Naive thymus-derived CD8-positive, alpha-beta T cell (primary cell): ENCODE results near the gene KCNF1. TPM values are rescaled to one million over a fixed set of nuclear protein-coding genes. Genes with fewer than 3 reads are reported as not detected.

Experiments used
- ATAC-seq, 2 donors: fragments of 150-1000 bp; cut with Tn5 transposase in 1 of 2; sonication (Bioruptor Pico), chemical (Tn5 transposase) in 1 of 2; 1 replicate in 1 of 2; 2 replicates in 1 of 2; pipeline ENCODE4 v1.10.0; 2021; ENCODE audit warnings: mild to moderate bottlenecking in 2 of 2, moderate library complexity in 2 of 2
- POLR2A ChIA-PET: fragments of 350-600 bp; sonication (Branson Sonifier 250); formaldehyde crosslinking; loops from one replicate; lab custom pipeline; 2021; ENCODE audit warnings: antibody characterized with exemption; lab: Charles Lee
- DNase-seq, 10 donors: peaks; one replicate each; pipeline versions ENCODE4 v3.0.0 to v3.0.0-alpha.2; 2020 to 2022
- H3K27ac Mint-ChIP-seq, 10 donors: one replicate each; pipeline ENCODE4 v1.8.0; 2020 to 2022; ENCODE audit warnings: mild to moderate bottlenecking in 10 of 10, mixed read lengths in 10 of 10, moderate library complexity in 4 of 10, inconsistent platforms in 1 of 10
- H3K27me3 Mint-ChIP-seq, 5 donors: one replicate each; pipeline ENCODE4 v1.8.0; 2021 to 2022; ENCODE audit warnings: mixed read lengths in 5 of 5
- H3K36me3 Mint-ChIP-seq, 3 donors: one replicate each; pipeline ENCODE4 v1.8.0; 2020 to 2022; ENCODE audit warnings: mixed read lengths in 3 of 3, mild to moderate bottlenecking in 2 of 3, inconsistent platforms in 1 of 3
- H3K4me1 Mint-ChIP-seq, 4 donors: one replicate each; pipeline ENCODE4 v1.8.0; 2021 to 2022; ENCODE audit warnings: mixed read lengths in 4 of 4
- H3K4me3 Mint-ChIP-seq, 10 donors: one replicate each; pipeline ENCODE4 v1.8.0; 2020 to 2022; ENCODE audit warnings: mild to moderate bottlenecking in 10 of 10, mixed read lengths in 10 of 10, moderate library complexity in 6 of 10, inconsistent platforms in 1 of 10
- H3K9me3 Mint-ChIP-seq, 9 donors: one replicate each; pipeline ENCODE4 v1.8.0; 2020 to 2022; ENCODE audit warnings: mixed read lengths in 9 of 9, mild to moderate bottlenecking in 3 of 9, inconsistent platforms in 1 of 9, moderate library complexity in 1 of 9
- polyA plus RNA-seq, 3 donors: library from polyadenylated mRNA; unstranded; fragments of 300-500 nt; fragmentation: Illumina TruSeq; gene quantifications; one replicate each; pipeline ENCODE4 v1.2.3, GENCODE V29; 2021
- total RNA-seq, 8 experiments: library from RNA in 2 of 8; stranded (reverse) in 2 of 8; gene quantifications; one replicate each; pipeline ENCODE4 v1.2.3 and lab custom pipeline; 2021 to 2026

KCNF1 gene
- total and polyA plus RNA-seq, 5 experiments from 2014 or later, result not detected

DNA sequence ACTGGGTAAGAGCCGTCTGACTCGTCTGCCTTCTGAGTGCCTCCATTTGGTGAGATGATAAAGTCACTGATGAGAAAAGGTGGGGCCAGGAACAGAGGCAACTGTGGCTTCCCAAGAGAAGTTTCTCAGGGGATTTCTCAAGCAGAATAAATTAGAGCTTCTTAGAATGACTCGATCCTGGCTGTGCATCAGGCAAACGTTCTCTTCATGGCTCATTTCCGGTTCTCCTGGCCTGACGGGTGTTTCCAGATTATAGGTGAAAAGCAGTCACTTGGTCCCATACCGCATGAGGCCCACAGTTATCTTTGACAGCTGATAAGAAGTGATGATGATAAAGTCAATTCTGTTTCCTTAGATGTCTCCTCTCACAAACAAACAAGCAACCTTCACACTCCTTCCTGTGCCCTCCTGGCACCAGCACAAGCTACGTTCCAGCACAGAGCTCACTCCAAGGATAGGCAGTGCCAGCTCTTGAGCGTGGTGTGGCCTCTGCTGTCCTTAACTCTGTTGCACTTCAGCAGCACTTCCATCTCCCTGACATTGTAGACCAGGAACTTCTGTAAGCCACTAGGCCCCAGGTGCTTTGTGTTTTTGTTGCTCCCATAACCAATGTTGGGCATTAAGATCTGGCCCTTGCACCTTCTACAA lies 37.8 kb upstream of the KCNF1 start:
- no peak for DNase-seq
- H3K27me3 Mint-ChIP-seq, result peaks cover 5 to 32% (median 20%) of the 10 kb centered on the region in 5 donors
- ATAC-seq, result no peak
- H3K36me3 Mint-ChIP-seq, result peaks cover 0 to 10% (median 9%) of the 10 kb centered on the region in 3 donors
- H3K4me1 Mint-ChIP-seq, result peaks cover 0 to 17% (median 2%) of the 10 kb centered on the region in 4 donors
- H3K4me3 Mint-ChIP-seq, result no peak overlapping the region
- peaks cover 0 to 14% (median 5%) of the 10 kb centered on the region in 9 donors for H3K9me3 Mint-ChIP-seq
- H3K27ac Mint-ChIP-seq, result peak overlapping the region in 1 of 10 donors; percentile 25
- POLR2A ChIA-PET, result no interaction called here

DNA sequence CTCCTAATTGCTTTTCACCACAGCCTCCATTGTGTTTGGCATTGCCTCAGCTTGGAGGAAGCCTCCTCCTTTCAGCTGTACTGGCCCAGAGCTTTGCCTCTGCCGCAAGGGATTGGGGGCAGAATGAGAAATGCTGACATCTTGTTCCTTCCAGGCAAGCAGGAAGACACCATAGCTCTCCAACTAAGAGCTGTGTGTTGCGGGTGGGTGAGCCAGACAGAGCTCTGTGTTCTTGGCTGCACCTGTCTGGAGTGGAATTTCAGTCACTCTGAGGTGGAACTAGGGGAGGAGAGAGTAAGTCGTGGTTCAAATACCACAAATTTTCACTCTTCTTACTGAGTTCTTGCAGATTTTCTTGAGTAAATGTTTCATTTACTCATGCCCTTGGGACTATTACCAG lies 36.6 kb upstream of the KCNF1 start:
- ATAC-seq (no peak), DNase-seq (no peak)
- Mint-ChIP-seq H3K27me3 (peaks cover 5 to 32% (median 18%) of the 10 kb centered on the region in 5 donors), H3K27ac (no peak overlapping the region), H3K4me1 (peaks cover 0 to 24% (median 2%) of the 10 kb centered on the region in 4 donors), H3K4me3 (no peak overlapping the region), H3K36me3 (peaks cover 0 to 10% (median 9%) of the 10 kb centered on the region in 3 donors), H3K9me3 (peaks cover 0 to 14% (median 5%) of the 10 kb centered on the region in 9 donors)
- POLR2A ChIA-PET, result no interaction called here

DNA sequence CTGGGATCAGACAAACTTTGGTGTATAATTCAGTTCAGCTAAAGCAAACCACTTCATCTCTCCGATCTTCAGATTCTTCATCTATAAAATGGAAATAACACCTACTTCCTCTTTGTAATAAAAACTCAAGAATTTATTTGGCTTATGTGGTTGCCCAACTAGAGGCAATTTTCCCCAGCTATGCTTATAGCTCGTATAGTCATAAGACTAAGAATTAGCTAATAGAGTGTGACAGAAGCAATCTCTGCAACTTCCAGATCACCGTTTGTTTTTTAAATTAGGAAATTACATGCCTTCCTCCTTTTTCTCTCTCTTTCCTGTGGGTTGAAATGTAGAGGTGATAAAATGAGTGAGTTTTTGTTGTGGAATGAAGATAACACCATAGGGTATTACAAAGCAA lies 35.3 kb upstream of the KCNF1 start:
- Mint-ChIP-seq H3K4me3 (no peak overlapping the region), H3K27ac (no peak overlapping the region), H3K4me1 (peaks cover 0 to 31% (median 2%) of the 10 kb centered on the region in 4 donors), H3K9me3 (peaks cover 0 to 14% (median 5%) of the 10 kb centered on the region in 9 donors), H3K27me3 (peaks cover 5 to 32% (median 18%) of the 10 kb centered on the region in 5 donors), H3K36me3 (peaks cover 0 to 10% (median 9%) of the 10 kb centered on the region in 3 donors)
- POLR2A ChIA-PET, result no interaction called here
- no peak for ATAC-seq
- DNase-seq, result no peak

DNA sequence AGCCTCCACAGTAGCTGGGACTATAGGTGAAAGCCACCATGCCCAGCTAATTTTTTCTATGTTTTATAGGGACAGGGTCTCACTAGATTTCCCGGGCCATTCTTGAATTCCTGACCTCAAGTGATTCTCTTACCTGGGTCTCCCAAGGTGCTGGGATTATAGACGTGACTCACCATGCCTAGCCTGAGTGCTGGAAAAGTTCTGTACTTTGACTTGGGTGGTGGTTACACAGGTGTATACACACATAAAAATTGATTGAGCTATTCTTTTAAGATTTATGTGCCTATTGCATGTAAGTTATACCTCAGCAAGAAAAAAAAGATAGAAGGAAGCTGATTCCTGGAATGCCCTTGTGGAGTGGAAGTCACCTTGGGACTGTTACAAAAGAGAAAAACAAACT lies 34.8 kb upstream of the KCNF1 start:
- Mint-ChIP-seq H3K4me3 (no peak overlapping the region), H3K36me3 (peaks cover 0 to 10% (median 9%) of the 10 kb centered on the region in 3 donors), H3K27me3 (peaks cover 5 to 32% (median 18%) of the 10 kb centered on the region in 5 donors), H3K27ac (no peak overlapping the region), H3K9me3 (peaks cover 0 to 10% (median 5%) of the 10 kb centered on the region in 9 donors), H3K4me1 (peaks cover 0 to 35% (median 2%) of the 10 kb centered on the region in 4 donors)
- DNase-seq (no peak), ATAC-seq (no peak)
- POLR2A ChIA-PET, result no interaction called here

GRCh38 chr2:10877651-10878111 lies 34.1 kb upstream of the KCNF1 start:
- Mint-ChIP-seq H3K27ac (peak overlapping the region in 2 of 10 donors; percentile 83 to 85), H3K9me3 (peaks cover 0 to 3% (median 0%) of the 10 kb centered on the region in 9 donors), H3K27me3 (peaks cover 5 to 32% (median 18%) of the 10 kb centered on the region in 5 donors), H3K4me3 (peak overlapping the region in 2 of 10 donors; percentile 32 to 76), H3K4me1 (peaks cover 0 to 40% (median 2%) of the 10 kb centered on the region in 4 donors), H3K36me3 (peaks cover 0 to 4% (median 3%) of the 10 kb centered on the region in 3 donors)
- DNase-seq (no peak), ATAC-seq (no peak)
- POLR2A ChIA-PET, result no interaction called here

- POLR2A ChIA-PET, result no interaction called here
- no peak for DNase-seq
- Mint-ChIP-seq H3K4me1 (peaks cover 0 to 47% (median 2%) of the 10 kb centered on the region in 4 donors), H3K36me3 (no peaks in the 10 kb centered on the region), H3K27ac (peak overlapping the region in 2 of 10 donors; percentile 68 to 85), H3K4me3 (peak overlapping the region in 1 of 10 donors; percentile 76), H3K27me3 (peaks cover 5 to 27% (median 18%) of the 10 kb centered on the region in 5 donors), H3K9me3 (no peaks in the 10 kb centered on the region)
- no peak for ATAC-seq
Measured at GRCh38 chr2:10878268-10878915, 33.3 kb upstream of the KCNF1 start.

GRCh38 chr2:10879159-10879558 lies 32.6 kb upstream of the KCNF1 start:
- Mint-ChIP-seq H3K27me3 (peaks cover 2 to 25% (median 18%) of the 10 kb centered on the region in 5 donors), H3K27ac (peak overlapping the region in 2 of 10 donors; percentile 96 to 98), H3K4me1 (peaks cover 0 to 55% (median 2%) of the 10 kb centered on the region in 4 donors), H3K36me3 (no peaks in the 10 kb centered on the region), H3K9me3 (no peaks in the 10 kb centered on the region), H3K4me3 (peak overlapping the region in 1 of 10 donors; percentile 54)
- POLR2A ChIA-PET, result no interaction called here
- ATAC-seq (no peak), DNase-seq (no peak)

DNA sequence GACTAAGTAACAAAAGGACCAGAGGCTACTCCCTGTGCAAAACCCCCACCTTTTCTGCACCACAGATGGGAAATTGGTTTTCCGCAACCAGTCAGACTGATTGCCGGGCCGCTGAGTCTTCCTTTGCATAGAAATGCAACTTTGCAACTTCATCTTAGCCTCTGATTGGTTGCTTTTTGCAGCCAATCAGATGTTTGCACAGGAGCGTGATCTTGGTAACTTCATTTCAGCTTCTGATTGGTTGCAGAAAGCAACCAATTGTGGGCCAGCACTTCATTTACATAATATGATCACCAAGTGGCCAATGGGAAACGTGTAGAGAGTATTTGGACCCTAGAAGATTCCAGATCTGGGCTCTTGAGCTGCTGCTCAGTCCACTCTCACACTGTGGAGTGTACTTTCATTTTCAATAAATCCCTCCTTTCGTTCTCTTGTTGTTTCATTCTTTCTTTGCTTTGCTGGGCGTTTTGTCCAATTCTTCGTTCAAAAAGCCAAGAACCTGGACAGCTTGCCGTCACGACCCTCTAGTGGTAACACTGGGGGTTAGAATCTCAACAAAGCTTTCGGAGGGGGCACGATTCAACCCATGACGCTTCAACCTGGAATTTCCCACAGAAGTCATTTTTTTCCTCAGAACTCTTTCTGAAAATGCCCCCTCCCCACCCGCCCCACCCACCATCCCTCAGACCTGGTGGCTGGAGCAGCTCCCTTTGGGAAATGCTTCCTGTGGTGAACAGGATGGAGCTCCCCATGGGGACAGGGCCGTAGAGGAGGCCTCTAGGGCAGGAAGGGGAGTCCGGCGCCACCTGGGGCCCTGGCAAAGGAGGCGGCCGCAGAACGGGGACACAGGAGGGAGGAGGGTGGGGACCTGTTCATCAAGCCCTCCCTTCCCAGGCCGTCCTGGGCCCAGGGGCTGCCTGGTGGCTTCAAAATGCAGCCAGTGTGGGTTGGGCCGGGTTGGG lies 31.8 kb upstream of the KCNF1 start:
- H3K4me3 Mint-ChIP-seq, result peak overlapping the region in 3 of 10 donors; percentile 78 to 94 (median 82)
- DNase-seq (no peak), ATAC-seq (peak in 1 of 2 donors; percentile 6)
- H3K27ac Mint-ChIP-seq, result peak overlapping the region in 3 of 10 donors; percentile 94 to 98 (median 96)
- H3K9me3 Mint-ChIP-seq, result no peaks in the 10 kb centered on the region
- no peaks in the 10 kb centered on the region for H3K36me3 Mint-ChIP-seq
- peaks cover 0 to 19% (median 14%) of the 10 kb centered on the region in 5 donors for H3K27me3 Mint-ChIP-seq
- POLR2A ChIA-PET, result interaction anchor here (1.4 kb wide), 1 partner anchor 13 kb away, joined by 10 read pairs; no protein-coding TSS in a partner anchor
- H3K4me1 Mint-ChIP-seq, result peaks cover 0 to 62% (median 2%) of the 10 kb centered on the region in 4 donors

DNA sequence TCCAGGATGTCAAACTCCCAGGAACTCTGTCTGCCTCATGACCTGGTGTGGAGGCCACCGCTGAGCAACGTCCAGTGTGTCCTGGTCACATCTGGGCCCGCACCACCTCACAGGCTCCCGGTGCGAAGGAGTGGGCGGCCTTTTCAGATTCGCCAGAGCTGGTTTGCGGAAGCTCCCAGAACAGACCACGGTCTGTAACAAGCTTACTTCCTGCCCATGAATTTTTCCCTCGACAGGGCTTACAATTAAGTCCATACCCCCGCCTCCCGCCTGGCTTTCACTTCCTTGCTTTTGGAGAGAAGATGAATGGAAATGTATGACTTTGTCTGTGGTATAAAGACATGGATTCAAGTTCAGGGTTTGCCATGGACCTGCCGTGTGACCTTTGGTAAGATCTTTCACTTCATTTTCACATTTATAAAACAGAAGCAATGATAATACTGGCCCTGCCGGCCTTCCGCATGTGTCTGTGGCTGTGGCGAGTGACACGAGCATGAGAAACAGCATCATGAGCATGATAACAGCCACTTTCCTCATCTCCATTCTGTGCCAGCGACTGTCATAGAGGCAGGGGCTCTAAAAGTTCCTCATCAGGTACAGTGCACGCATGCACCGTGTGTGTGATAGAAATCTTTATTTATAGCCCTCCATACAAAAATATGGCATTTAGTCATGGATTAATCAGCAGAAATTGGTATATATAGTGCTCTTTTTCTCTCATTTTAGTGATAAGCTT lies 31.0 kb upstream of the KCNF1 start:
- ATAC-seq, result peak in 1 of 2 donors; percentile 78
- POLR2A ChIA-PET, result interaction anchor here (1.4 kb wide), 1 partner anchor 14 kb away, joined by 10 read pairs; no protein-coding TSS in a partner anchor
- peak overlapping the region in 3 of 10 donors; percentile 78 to 94 (median 82) for H3K4me3 Mint-ChIP-seq
- H3K4me1 Mint-ChIP-seq, result peaks cover 0 to 71% (median 2%) of the 10 kb centered on the region in 4 donors
- peak overlapping the region in 3 of 10 donors; percentile 94 to 98 (median 96) for H3K27ac Mint-ChIP-seq
- peaks cover 0 to 16% (median 11%) of the 10 kb centered on the region in 5 donors for H3K27me3 Mint-ChIP-seq
- no peaks in the 10 kb centered on the region for H3K9me3 Mint-ChIP-seq
- no peaks in the 10 kb centered on the region for H3K36me3 Mint-ChIP-seq
- DNase-seq, result no peak

GRCh38 chr2:10882568-10882967 lies 29.2 kb upstream of the KCNF1 start:
- Mint-ChIP-seq H3K9me3 (no peaks in the 10 kb centered on the region), H3K36me3 (no peaks in the 10 kb centered on the region), H3K27me3 (peaks cover 0 to 11% (median 8%) of the 10 kb centered on the region in 5 donors), H3K27ac (peak overlapping the region in 3 of 10 donors; percentile 53 to 86 (median 83)), H3K4me1 (peaks cover 0 to 68% (median 1%) of the 10 kb centered on the region in 4 donors), H3K4me3 (no peak overlapping the region)
- POLR2A ChIA-PET, result interaction anchor here (1.4 kb wide), 1 partner anchor 70 kb away, joined by 3 read pairs; the partner anchor contains the start of gene PDIA6
- no peak for DNase-seq
- no peak for ATAC-seq

DNA sequence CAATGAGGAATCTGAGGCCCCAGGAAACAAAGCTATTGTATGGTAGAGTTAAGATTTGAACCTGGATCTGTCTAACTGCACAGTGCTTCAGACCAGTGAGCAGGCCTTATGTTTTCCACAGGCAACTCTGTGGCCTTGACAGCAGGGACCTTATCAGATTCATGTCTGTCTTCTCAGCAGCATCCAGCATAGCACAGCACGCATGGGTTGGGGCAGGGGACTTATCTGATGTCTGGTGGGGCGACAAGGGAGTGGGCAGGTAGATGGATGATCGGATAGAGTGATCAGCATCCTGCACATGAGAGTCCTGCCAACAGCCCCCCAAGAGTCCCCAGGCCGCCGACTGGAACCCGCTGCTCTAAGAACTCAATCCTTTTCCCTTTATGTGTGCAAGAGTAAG lies 28.7 kb upstream of the KCNF1 start:
- Mint-ChIP-seq H3K27ac (peak overlapping the region in 3 of 10 donors; percentile 83 to 86 (median 86)), H3K4me1 (peaks cover 0 to 63% (median 1%) of the 10 kb centered on the region in 4 donors), H3K36me3 (no peaks in the 10 kb centered on the region), H3K4me3 (peak overlapping the region in 1 of 10 donors; percentile 14), H3K9me3 (no peaks in the 10 kb centered on the region), H3K27me3 (peaks cover 2 to 8% (median 4%) of the 10 kb centered on the region in 5 donors)
- POLR2A ChIA-PET, result interaction anchor here (0.6 to 1.4 kb wide), 2 partner anchors 71 to 1409 kb away, joined by 3 read pairs; partner anchors contain the start of gene PDIA6
- ATAC-seq (no peak), DNase-seq (no peak)
